Progenitor cell of endocrine pancreas (in vitro differentiated cells): ENCODE results near the gene KCNQ1. TPM values are rescaled to one million over a fixed set of nuclear protein-coding genes. Genes with fewer than 3 reads are reported as not detected.

Source experiments
- DNase-seq: peaks from one replicate; pipeline ENCODE4 v3.0.0; 2021; ENCODE audit warnings: low spot score; ENCODE audit not compliant: unreplicated experiment
- H3K27ac Mint-ChIP-seq: 2 replicates; pipeline ENCODE4 v1.8.0; 2021; ENCODE audit warnings: mild to moderate bottlenecking, moderate library complexity, mixed read lengths
- H3K27me3 Mint-ChIP-seq: 2 replicates; pipeline ENCODE4 v1.8.0; 2021; ENCODE audit warnings: mixed read lengths
- H3K36me3 Mint-ChIP-seq: 2 replicates; pipeline ENCODE4 v1.8.0; 2022; ENCODE audit warnings: mixed read lengths; ENCODE audit not compliant: insufficient read depth
- H3K4me1 Mint-ChIP-seq: 2 replicates; pipeline ENCODE4 v1.8.0; 2021; ENCODE audit warnings: low read depth, mixed read lengths
- H3K4me3 Mint-ChIP-seq: 2 replicates; pipeline ENCODE4 v1.8.0; 2021; ENCODE audit warnings: low read depth, mild to moderate bottlenecking, moderate library complexity, mixed read lengths
- H3K9me3 Mint-ChIP-seq: 2 replicates; pipeline ENCODE4 v1.8.0; 2021; ENCODE audit warnings: low read depth, mixed read lengths
- total RNA-seq: library from RNA; stranded (reverse); gene quantifications from 2 replicates; pipeline ENCODE4 v1.2.1, GENCODE V29; 2021
- TF ChIP-seq, protein P1 (sequence below): fragments of 200-600 bp; sonication (generic); IDR thresholded peaks from one replicate; pipeline ENCODE4 v1.5.0; 2021; ENCODE audit warnings: antibody characterized with exemption, mild to moderate bottlenecking; ENCODE audit not compliant: unreplicated experiment

Gene KCNQ1
- total RNA-seq, 1 donor from 2014 or later: 3.3 TPM

DNA sequence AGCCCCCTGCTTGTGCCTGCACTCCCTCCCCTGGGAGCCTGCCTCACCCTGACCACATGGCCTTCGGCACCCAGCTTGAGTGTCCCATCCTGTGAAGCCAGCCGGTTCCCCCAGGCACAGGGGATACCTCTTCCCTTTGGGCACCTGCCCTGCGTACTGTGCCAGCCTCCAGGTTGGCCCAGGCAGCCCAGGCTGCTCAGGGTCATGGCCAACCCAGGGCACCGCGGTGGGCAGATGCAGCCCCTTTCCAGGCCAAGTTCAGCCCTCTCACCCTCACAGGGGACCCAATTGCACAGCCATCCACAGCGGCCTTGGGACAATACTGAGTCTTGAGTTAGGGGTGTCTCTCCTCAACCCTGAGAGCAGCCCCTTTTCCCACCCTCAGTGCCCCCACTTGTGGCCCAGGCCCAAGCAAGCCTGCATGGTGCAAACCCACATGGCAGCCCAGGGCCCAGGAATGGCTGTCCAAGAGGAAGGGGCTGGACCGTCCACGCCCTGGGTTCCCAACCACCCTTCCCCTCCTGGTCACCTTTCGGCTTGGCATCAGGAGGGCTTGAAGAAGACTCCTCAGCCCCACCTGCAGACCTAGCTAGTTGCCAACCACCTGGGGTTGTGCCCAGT, 353.0 kb downstream of the KCNQ1 start:
- H3K36me3 Mint-ChIP-seq: peaks cover 3% of the 10 kb centered on the region
- no peak overlapping the region for H3K27ac Mint-ChIP-seq
- H3K9me3 Mint-ChIP-seq: peaks cover 5% of the 10 kb centered on the region
- TF ChIP-seq, protein P1, sequence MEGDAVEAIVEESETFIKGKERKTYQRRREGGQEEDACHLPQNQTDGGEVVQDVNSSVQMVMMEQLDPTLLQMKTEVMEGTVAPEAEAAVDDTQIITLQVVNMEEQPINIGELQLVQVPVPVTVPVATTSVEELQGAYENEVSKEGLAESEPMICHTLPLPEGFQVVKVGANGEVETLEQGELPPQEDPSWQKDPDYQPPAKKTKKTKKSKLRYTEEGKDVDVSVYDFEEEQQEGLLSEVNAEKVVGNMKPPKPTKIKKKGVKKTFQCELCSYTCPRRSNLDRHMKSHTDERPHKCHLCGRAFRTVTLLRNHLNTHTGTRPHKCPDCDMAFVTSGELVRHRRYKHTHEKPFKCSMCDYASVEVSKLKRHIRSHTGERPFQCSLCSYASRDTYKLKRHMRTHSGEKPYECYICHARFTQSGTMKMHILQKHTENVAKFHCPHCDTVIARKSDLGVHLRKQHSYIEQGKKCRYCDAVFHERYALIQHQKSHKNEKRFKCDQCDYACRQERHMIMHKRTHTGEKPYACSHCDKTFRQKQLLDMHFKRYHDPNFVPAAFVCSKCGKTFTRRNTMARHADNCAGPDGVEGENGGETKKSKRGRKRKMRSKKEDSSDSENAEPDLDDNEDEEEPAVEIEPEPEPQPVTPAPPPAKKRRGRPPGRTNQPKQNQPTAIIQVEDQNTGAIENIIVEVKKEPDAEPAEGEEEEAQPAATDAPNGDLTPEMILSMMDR: no peak
- peak; percentile 5 for DNase-seq
- peaks cover 24% of the 10 kb centered on the region for H3K27me3 Mint-ChIP-seq
- no peaks in the 10 kb centered on the region for H3K4me1 Mint-ChIP-seq
- no peak overlapping the region for H3K4me3 Mint-ChIP-seq

DNA sequence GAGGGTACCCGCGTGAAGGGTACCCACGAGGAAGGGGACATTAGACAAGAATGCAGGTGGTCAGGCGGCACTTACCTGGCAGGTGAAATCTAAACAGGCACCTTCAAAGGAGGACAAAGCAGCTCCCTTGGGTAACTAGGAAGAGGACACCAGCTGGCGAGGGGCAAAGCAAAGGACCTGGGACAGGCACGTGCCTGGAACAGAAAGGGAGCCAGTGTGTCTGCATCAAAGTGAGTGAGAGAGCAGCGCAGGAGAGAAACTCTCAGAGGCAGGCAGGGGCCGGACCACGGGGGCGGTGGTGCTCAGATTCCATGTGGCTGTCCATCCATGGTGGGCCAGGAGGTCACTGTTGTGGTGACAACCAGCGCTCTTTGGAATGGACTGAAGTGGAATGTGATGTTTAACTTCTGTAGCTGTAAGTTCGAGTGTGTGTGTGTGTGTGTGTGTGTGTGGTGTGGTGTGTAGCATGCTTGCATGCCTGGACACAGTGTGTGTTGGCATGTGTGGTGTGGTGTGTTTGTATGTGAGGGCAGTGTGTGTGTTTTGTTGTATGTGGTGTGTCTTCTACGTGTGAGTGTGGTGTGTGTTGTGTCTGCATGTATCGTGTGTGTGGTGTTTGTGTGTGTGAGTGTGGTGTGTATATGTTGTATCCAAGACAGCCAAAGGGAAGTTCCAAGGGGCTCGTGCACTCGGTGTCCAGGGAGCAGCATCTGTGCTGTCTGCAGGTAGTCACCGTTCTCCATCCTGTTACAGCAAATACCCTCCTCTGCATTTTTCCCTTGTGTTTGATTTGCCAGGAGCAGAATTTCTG, 354.3 kb downstream of the KCNQ1 start:
- Mint-ChIP-seq H3K4me3 (no peak overlapping the region), H3K27ac (no peak overlapping the region), H3K9me3 (peaks cover 5% of the 10 kb centered on the region), H3K4me1 (no peaks in the 10 kb centered on the region), H3K27me3 (peaks cover 23% of the 10 kb centered on the region), H3K36me3 (peaks cover 3% of the 10 kb centered on the region)
- TF ChIP-seq, protein P1: no peak
- peak; percentile 2 for DNase-seq

DNA sequence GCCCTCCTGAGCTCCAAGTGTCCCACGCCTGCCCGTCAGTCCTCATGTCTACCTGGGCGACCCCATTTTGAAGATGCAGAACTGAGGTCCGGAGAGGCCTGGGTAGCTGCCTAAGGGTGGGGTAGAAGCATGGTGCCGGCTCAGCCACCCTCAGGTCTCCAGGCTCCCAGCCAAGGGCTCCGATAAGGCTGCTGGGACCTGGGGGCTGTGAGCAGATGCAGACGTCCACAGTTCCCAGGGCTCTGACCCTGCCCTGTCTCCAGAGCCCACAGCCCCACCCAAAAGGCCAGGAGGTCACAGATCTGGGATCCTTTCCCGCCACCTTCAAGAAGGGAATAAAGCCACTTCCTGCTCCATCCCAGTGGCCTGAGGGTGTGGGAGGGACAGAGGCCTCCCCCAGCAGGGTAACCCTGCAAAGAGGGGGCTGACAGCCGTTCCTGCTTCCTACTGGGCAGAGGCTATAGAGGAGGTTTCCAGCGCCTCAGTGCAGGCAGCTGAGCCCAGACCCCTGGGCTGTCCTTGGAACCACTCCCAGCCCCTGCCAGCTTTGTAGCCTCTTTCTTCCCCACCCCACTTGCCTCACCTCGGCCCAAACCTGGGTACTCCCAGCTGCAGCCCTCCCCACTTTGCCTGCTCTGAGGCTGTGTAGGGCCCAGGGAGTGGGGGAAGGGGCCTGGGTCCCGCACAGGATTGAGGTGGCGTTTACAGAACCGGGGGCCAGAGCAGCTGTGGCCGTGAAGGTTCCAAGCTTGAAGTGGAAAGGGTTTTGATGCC, 355.3 kb downstream of the KCNQ1 start:
- Mint-ChIP-seq H3K9me3 (peaks cover 5% of the 10 kb centered on the region), H3K4me3 (no peak overlapping the region), H3K36me3 (peaks cover 3% of the 10 kb centered on the region), H3K4me1 (no peaks in the 10 kb centered on the region), H3K27ac (no peak overlapping the region), H3K27me3 (peaks cover 29% of the 10 kb centered on the region)
- TF ChIP-seq, protein P1: no peak
- peak; percentile 8 for DNase-seq

DNA sequence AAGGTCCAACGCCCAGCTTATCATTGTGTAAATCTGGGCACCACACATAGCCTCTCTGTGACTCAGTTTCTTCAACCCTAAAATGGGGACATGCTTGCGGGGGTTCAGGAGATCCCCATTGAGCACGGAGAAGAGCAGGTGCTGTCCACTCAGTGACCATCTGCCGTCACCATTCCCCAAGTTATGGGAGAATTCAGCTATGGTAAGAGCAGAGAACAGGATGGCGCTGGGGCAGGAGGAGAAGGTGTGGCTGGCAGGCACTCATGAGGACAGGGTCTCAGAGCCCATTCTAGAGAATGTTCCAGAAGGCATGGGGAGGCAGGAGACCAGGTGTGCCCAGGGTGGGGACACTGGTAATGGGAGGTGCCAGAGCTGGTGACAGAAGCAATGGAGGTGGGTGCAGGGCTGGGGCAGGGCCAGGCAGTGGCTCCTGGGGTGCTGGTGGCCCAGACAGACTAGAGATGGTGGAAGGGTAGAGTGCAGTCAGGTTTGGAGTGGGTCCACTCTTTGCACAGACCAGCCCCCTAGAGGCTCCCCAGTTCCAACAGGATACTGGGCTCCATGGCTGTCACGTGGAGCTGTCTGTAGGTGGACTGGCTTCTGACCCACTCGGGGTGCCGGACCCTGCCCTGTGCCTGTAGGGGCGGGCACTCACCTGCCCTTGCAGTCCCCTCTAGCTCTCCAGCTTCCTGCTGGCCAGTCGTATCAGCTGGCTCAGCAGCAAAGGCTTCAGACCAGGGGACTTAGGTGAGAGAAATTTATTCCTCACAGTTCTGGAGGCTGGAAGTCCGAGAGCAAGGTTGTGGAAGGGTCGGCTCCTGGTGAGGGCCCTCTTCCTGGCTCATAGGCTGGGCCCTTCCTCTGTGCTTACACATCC, 356.1 kb downstream of the KCNQ1 start:
- Mint-ChIP-seq H3K9me3 (peaks cover 5% of the 10 kb centered on the region), H3K27ac (no peak overlapping the region)

More for the DNA sequence above, 356.1 kb downstream of the KCNQ1 start:
- TF ChIP-seq, protein P1: no peak
- Mint-ChIP-seq H3K4me3 (no peak overlapping the region), H3K4me1 (no peaks in the 10 kb centered on the region), H3K36me3 (peaks cover 3% of the 10 kb centered on the region), H3K27me3 (peaks cover 37% of the 10 kb centered on the region)
- peak; percentile 6 for DNase-seq
